Muscle of arm (tissue), 12 donors: ENCODE data around the gene CHCHD6. TPM values are rescaled to one million over a fixed set of nuclear protein-coding genes. Genes with fewer than 3 reads are reported as not detected.

Source experiments
- DNase-seq: peaks from one replicate; pipeline ENCODE4 v3.0.0-alpha.2; 2013
- polyA plus RNA-seq, 12 donors: library from polyadenylated mRNA; unstranded; fragments of 120-200 nt; gene quantifications; one replicate each; pipeline ENCODE4 v1.2.1, GENCODE V29; 2013; ENCODE audit not compliant: insufficient read length in 12 of 12

Gene CHCHD6
- polyA plus RNA-seq, 12 donors, result 4.7 to 12.8 (median 7.3) TPM; not detected in 1

- no peak for DNase-seq
Observed at GRCh38 chr3:126973814-126974213, 269.8 kb downstream of the CHCHD6 start.

GRCh38 chr3:126974756-126975155, 270.7 kb downstream of the CHCHD6 start:
- DNase-seq, result no peak

GRCh38 chr3:126976906-126977305, 272.9 kb downstream of the CHCHD6 start:
- no peak for DNase-seq

- DNase-seq, result no peak
Observed at GRCh38 chr3:126977821-126978220, 273.8 kb downstream of the CHCHD6 start.

GRCh38 chr3:126978291-126978690, 274.3 kb downstream of the CHCHD6 start:
- DNase-seq, result no peak

GRCh38 chr3:126979046-126979628, 275.1 kb downstream of the CHCHD6 start:
- DNase-seq, result no peak

GRCh38 chr3:126980266-126980811, 276.3 kb downstream of the CHCHD6 start:
- DNase-seq, result no peak

- DNase-seq, result no peak
Observed at GRCh38 chr3:126982126-126982470, 278.1 kb downstream of the CHCHD6 start.

GRCh38 chr3:126982471-126983175, 278.6 kb downstream of the CHCHD6 start, which contains the start of gene PLXNA1:
TSS of gene PLXNA1 (plus strand) at chr3:126983115. CDS start at chr3:126988594, 5,479 bp downstream.
- DNase-seq, result peak; percentile 78

GRCh38 chr3:126983276-126983652, 279.2 kb downstream of the CHCHD6 start:
- DNase-seq, result no peak

- DNase-seq, result no peak
Observed at GRCh38 chr3:126983653-126984390, 279.8 kb downstream of the CHCHD6 start.

- DNase-seq, result no peak
Observed at GRCh38 chr3:126984391-126985131, 280.5 kb downstream of the CHCHD6 start.

- DNase-seq, result no peak
Observed at GRCh38 chr3:126985132-126985985, 281.3 kb downstream of the CHCHD6 start.

- no peak for DNase-seq
Observed at GRCh38 chr3:126986001-126986400, 282.0 kb downstream of the CHCHD6 start.

GRCh38 chr3:126987129-126987528, 283.1 kb downstream of the CHCHD6 start:
- DNase-seq, result no peak

GRCh38 chr3:126987596-126987995, 283.6 kb downstream of the CHCHD6 start:
- DNase-seq, result no peak

GRCh38 chr3:126988451-126989021, 284.5 kb downstream of the CHCHD6 start:
- no peak for DNase-seq

- no peak for DNase-seq
Observed at GRCh38 chr3:126989316-126990023, 285.4 kb downstream of the CHCHD6 start.

GRCh38 chr3:126990024-126990700, 286.1 kb downstream of the CHCHD6 start:
- DNase-seq, result no peak
